ENCODE results near the gene COX8A. TPM values are rescaled to one million over a fixed set of nuclear protein-coding genes. Genes with fewer than 3 reads are reported as not detected.

Gene COX8A
- total and polyA plus RNA-seq, 9 of the 15 experiments (the other 6 are each of a cell fraction or from before 2014, with no cell fraction given): 274 to 1,206 (median 526) TPM

- TF ChIP-seq, protein P1, sequence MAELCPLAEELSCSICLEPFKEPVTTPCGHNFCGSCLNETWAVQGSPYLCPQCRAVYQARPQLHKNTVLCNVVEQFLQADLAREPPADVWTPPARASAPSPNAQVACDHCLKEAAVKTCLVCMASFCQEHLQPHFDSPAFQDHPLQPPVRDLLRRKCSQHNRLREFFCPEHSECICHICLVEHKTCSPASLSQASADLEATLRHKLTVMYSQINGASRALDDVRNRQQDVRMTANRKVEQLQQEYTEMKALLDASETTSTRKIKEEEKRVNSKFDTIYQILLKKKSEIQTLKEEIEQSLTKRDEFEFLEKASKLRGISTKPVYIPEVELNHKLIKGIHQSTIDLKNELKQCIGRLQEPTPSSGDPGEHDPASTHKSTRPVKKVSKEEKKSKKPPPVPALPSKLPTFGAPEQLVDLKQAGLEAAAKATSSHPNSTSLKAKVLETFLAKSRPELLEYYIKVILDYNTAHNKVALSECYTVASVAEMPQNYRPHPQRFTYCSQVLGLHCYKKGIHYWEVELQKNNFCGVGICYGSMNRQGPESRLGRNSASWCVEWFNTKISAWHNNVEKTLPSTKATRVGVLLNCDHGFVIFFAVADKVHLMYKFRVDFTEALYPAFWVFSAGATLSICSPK (IDR thresholded peaks at IDR 0.05; ENCODE audit: borderline replicate concordance): no peak
- TF ChIP-seq ZNF121 (CRISPR knock-in tag; conservative IDR thresholded peaks at IDR 0.05) (no peak), RCOR1 (IDR thresholded peaks at IDR 0.05; ENCODE audit: borderline replicate concordance in 1 of 2, low read depth in 2 of 2, low read length in 2 of 2) (peak; percentile 99 to 100), BCLAF1 (IDR thresholded peaks at IDR 0.05; ENCODE audit: borderline replicate concordance in 1 of 2, control insufficient read depth in 1 of 2, low read depth in 2 of 2, low read length in 1 of 2) (peak in 1 of 2 experiments; percentile 71; a peak in 1 of 4 replicates), TCFL5 (CRISPR knock-in tag; conservative IDR thresholded peaks at IDR 0.05) (no peak), SRSF7 (optimal IDR thresholded peaks at IDR 0.05; ENCODE audit: low read depth, low read length) (no peak), TOE1 (IDR thresholded peaks at IDR 0.05; ENCODE audit: borderline replicate concordance) (peak; percentile 70; the same call in 1 of the 2 replicates), TOE1 (CRISPR knock-in tag; IDR thresholded peaks at IDR 0.05; ENCODE audit: borderline replicate concordance, low read depth) (no peak), SP2 (IDR thresholded peaks at IDR 0.05; ENCODE audit: extremely low read depth, low read depth, low read length, poor library complexity, severe bottlenecking) (no peak), WHSC1 (IDR thresholded peaks at IDR 0.05; ENCODE audit: low read length) (no peak), ZZZ3 (IDR thresholded peaks at IDR 0.05) (no peak), ZNF165 (CRISPR knock-in tag; IDR thresholded peaks at IDR 0.05; ENCODE audit: borderline replicate concordance) (no peak), HNRNPUL1 (IDR thresholded peaks at IDR 0.05; ENCODE audit: low read length) (no peak), ZNF274 (IDR thresholded peaks at IDR 0.05; ENCODE audit: borderline replicate concordance, low read depth, low read length) (peak; percentile 56; the same call in 1 of the 2 replicates), KDM1A (IDR thresholded peaks at IDR 0.05) (peak; percentile 100)
These were observed 33.3 kb downstream of the COX8A start (continued) for GRCh38 chr11:64007629-64008282.

Measured in K562 (cell line).